Activated CD8-positive, alpha-beta memory T cell treated with anti-CD3 and anti-CD28 coated beads for 1 hour (primary cell): ENCODE results near the gene CENPH.
"Not testable (repeated sequence)": the region's sequence is repeated elsewhere in the genome, so short reads cannot be mapped to it uniquely, and the experiment has no call there.

Source experiments
- DNase-seq, 2 donors: peaks; one replicate each; pipeline ENCODE4 v3.0.0-alpha.2; 2020; ENCODE audit warnings: low read depth in 1 of 2; ENCODE audit errors: extremely low read depth in 1 of 2

The CENPH gene

GRCh38 chr5:69206528-69207190, 17.3 kb downstream of the CENPH start:
- no peak for DNase-seq

- DNase-seq, result no peak
These were observed 20.2 kb downstream of the CENPH start for GRCh38 chr5:69209602-69210001.

GRCh38 chr5:69211200-69211599, 21.8 kb downstream of the CENPH start:
- no peak for DNase-seq

GRCh38 chr5:69212022-69212421, 22.6 kb downstream of the CENPH start:
- DNase-seq, result no peak

- no peak for DNase-seq
These were observed 24.3 kb downstream of the CENPH start for GRCh38 chr5:69213513-69214215.

GRCh38 chr5:69217151-69217511, 27.7 kb downstream of the CENPH start:
- no peak for DNase-seq

GRCh38 chr5:69217548-69218526, 28.5 kb downstream of the CENPH start:
- peak; percentile 84 to 95 for DNase-seq

- DNase-seq, result no peak
These were observed 30.6 kb downstream of the CENPH start for GRCh38 chr5:69219939-69220338.

- DNase-seq, result not testable (repeated sequence)
These were observed 31.0 kb downstream of the CENPH start for GRCh38 chr5:69220371-69220770.

- DNase-seq, result not testable (repeated sequence)
These were observed 31.4 kb downstream of the CENPH start for GRCh38 chr5:69220833-69221232.

GRCh38 chr5:69224520-69224919, 35.1 kb downstream of the CENPH start:
- DNase-seq, result no peak

GRCh38 chr5:69225860-69226259, 36.5 kb downstream of the CENPH start:
- no peak for DNase-seq

GRCh38 chr5:69230181-69230580, 40.8 kb downstream of the CENPH start:
- DNase-seq, result no peak

GRCh38 chr5:69231281-69231680, 41.9 kb downstream of the CENPH start:
- no peak for DNase-seq

- no peak for DNase-seq
These were observed 42.5 kb downstream of the CENPH start for GRCh38 chr5:69231851-69232250.

- peak; percentile 76 to 88 for DNase-seq
These were observed 45.3 kb downstream of the CENPH start, which contains the start of gene CDK7 for GRCh38 chr5:69234457-69235268. Gene CDK7 (plus strand): TSS chr5:69234886. CDS start chr5:69234976, 90 bp downstream.

- DNase-seq, result not testable (repeated sequence)
These were observed 47.4 kb downstream of the CENPH start for GRCh38 chr5:69236733-69237132.

- no peak for DNase-seq
These were observed 48.5 kb downstream of the CENPH start for GRCh38 chr5:69237877-69238276.

GRCh38 chr5:69238760-69239251, 49.4 kb downstream of the CENPH start:
- no peak for DNase-seq

GRCh38 chr5:69242215-69242927, 53.0 kb downstream of the CENPH start:
- DNase-seq, result no peak
